HepG2 (cell line): ENCODE results near the gene PTMA. TPM values are rescaled to one million over a fixed set of nuclear protein-coding genes. Genes with fewer than 3 reads are reported as not detected.

Experiments used
- AHDC1 ChIP-seq: sonication (generic); formaldehyde crosslinking; IDR thresholded peaks from 2 replicates; pipeline ENCODE4 v1.5.1; 2020; ENCODE audit warnings: mild to moderate bottlenecking, missing genetic modification reagents, borderline replicate concordance
- DPF2 ChIP-seq: sonication (generic); formaldehyde crosslinking; IDR thresholded peaks from 2 replicates; pipeline ENCODE4 v1.4.0; 2020; ENCODE audit warnings: mild to moderate bottlenecking, low read depth, missing genetic modification reagents, borderline replicate concordance
- IRX3 ChIP-seq: sonication (generic); formaldehyde crosslinking; IDR thresholded peaks from 2 replicates; pipeline ENCODE4 v1.8.1; 2023; ENCODE audit warnings: mild to moderate bottlenecking, low read depth, missing genetic modification reagents, borderline replicate concordance
- ISX ChIP-seq: sonication (generic); formaldehyde crosslinking; conservative IDR thresholded peaks from 2 replicates; pipeline ENCODE4 v1.5.0; 2020; ENCODE audit warnings: missing genetic modification reagents
- NFIB ChIP-seq: sonication (generic); formaldehyde crosslinking; IDR thresholded peaks from 2 replicates; pipeline ENCODE4 v1.9.0; 2021; ENCODE audit warnings: missing genetic modification reagents, mild to moderate bottlenecking, borderline replicate concordance
- TMF1 ChIP-seq: sonication (generic); formaldehyde crosslinking; IDR thresholded peaks from 2 replicates; pipeline ENCODE4 v1.8.1; 2022; ENCODE audit warnings: low read depth, missing genetic modification reagents
- ZBTB34 ChIP-seq: sonication (generic); formaldehyde crosslinking; IDR thresholded peaks from 2 replicates; pipeline ENCODE4 v1.8.0; 2022; ENCODE audit warnings: mild to moderate bottlenecking, missing genetic modification reagents
- ZBTB4 ChIP-seq: sonication (generic); formaldehyde crosslinking; IDR thresholded peaks from 2 replicates; pipeline ENCODE4 v1.4.0; 2020; ENCODE audit warnings: missing genetic modification reagents, mild to moderate bottlenecking, borderline replicate concordance
- ZEB1 ChIP-seq: IDR thresholded peaks from 2 replicates; pipeline ENCODE4 v1.6.1; 2012; ENCODE audit warnings: mild to moderate bottlenecking, low read depth, inconsistent platforms; ENCODE audit not compliant: insufficient replicate concordance
- ZNF143 ChIP-seq: sonication (generic); formaldehyde crosslinking; IDR thresholded peaks from 2 replicates; pipeline ENCODE4 v1.4.0; 2020; ENCODE audit warnings: missing genetic modification reagents
- ZNF235 ChIP-seq: sonication (generic); formaldehyde crosslinking; IDR thresholded peaks from 2 replicates; pipeline ENCODE4 v1.8.1; 2023; ENCODE audit warnings: mild to moderate bottlenecking, missing genetic modification reagents, borderline replicate concordance
- ZNF317 ChIP-seq: sonication (generic); formaldehyde crosslinking; IDR thresholded peaks from 2 replicates; pipeline ENCODE4 v1.5.0; 2020; ENCODE audit warnings: mild to moderate bottlenecking, missing genetic modification reagents
- ZNF343 ChIP-seq: sonication (generic); formaldehyde crosslinking; IDR thresholded peaks from 2 replicates; pipeline ENCODE4 v1.4.0; 2020; ENCODE audit warnings: mild to moderate bottlenecking, missing genetic modification reagents
- ZXDC ChIP-seq: sonication (generic); formaldehyde crosslinking; IDR thresholded peaks from 2 replicates; pipeline ENCODE4 v1.5.0; 2020; ENCODE audit warnings: mild to moderate bottlenecking, missing genetic modification reagents
- polyA plus RNA-seq, 8 experiments: library from polyadenylated mRNA; depleted of rRNA in 3 of 8; stranded (reverse) in 7 of 8; unstranded in 1 of 8; fragments of >200 nt; fragmentation: Illumina TruSeq in 4 of 8; extraction: Trizol in 4 of 8; gene quantifications; 2 replicates each; pipeline versions ENCODE4 v1.2.1 to v1.2.3, GENCODE V29; 2011 to 2016; ENCODE audit warnings: low read depth in 4 of 8, missing spikeins in 1 of 8, mixed read lengths in 1 of 8; ENCODE audit not compliant: insufficient read depth in 1 of 8
- total RNA-seq, 5 experiments: library from RNA; depleted of rRNA; stranded (reverse); fragments of >200 nt; fragmentation: Illumina TruSeq; extraction: Trizol; gene quantifications; 2 replicates each; pipeline ENCODE4 v1.2.3, GENCODE V29; 2016; ENCODE audit warnings: low read depth in 1 of 5

The PTMA gene
- total and polyA plus RNA-seq, 2 of the 13 experiments (the other 11 are each of a cell fraction or from before 2014, with no cell fraction given): 190 to 1,086 TPM

GRCh38 chr2:231709981-231710798 lies 1.9 kb downstream of the PTMA start (continued):
- TF ChIP-seq ZNF235 (CRISPR knock-in tag) (peak; percentile 97), ZBTB4 (peak; percentile 66; the same call in 1 of the 2 replicates), ZNF317 (CRISPR knock-in tag) (no peak; the same call in 1 of the 2 replicates), AHDC1 (CRISPR knock-in tag) (peak; percentile 74; the same call in 1 of the 2 replicates), ZNF143 (CRISPR knock-in tag) (peak; percentile 83), NFIB (peak; percentile 97), DPF2 (CRISPR knock-in tag) (peak; percentile 29; the same call in 1 of the 2 replicates), ISX (CRISPR knock-in tag) (peak; percentile 99), ZNF343 (CRISPR knock-in tag) (peak; percentile 98), IRX3 (CRISPR knock-in tag) (peak; percentile 100), ZXDC (peak; percentile 98), TMF1 (CRISPR knock-in tag) (peak; percentile 100), ZBTB34 (CRISPR knock-in tag) (peak; percentile 88), ZEB1 (peak; percentile 46)
